Measurements from ENCODE around the gene SLC17A5. TPM values are rescaled to one million over a fixed set of nuclear protein-coding genes. Genes with fewer than 3 reads are reported as not detected.
A peak's percentile ranks its signal among the peaks of the same experiment; 100 is the strongest.
"Not testable (repeated sequence)": the region's sequence is repeated elsewhere in the genome, so short reads cannot be mapped to it uniquely, and the experiment has no call there.

SLC17A5 gene
- total RNA-seq, 1 donor from 2014 or later: 18.7 TPM

DNA sequence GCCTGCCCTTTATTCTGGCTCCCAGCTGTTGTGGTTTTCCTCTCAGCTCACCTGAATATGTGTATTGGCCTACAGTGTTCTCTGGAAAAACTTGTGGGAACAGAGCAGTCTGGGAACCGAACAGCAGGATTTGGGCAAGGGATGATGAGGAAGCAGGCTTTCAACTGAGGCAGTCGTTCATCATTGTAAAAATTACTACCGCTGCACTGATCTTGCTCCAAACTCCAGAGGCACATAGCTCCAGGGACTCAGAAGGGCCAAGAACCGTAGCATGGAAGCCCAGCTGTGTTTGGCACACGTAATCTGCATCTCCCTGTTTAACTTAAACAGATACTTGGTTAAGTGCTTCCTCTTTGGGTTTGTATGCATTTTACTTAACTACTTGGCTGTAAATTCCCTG, 84.7 kb downstream of the SLC17A5 start:
- no peak overlapping the region for H3K4me3 ChIP-seq (ENCODE audit: low read depth, low read length)
- H3K36me3 ChIP-seq (ENCODE audit: control insufficient read depth, insufficient read depth, low read length): no peaks in the 10 kb centered on the region
- DNase-seq (ENCODE audit: low read depth) (no peak), FAIRE-seq (no peak)
- H3K27me3 ChIP-seq (ENCODE audit: control insufficient read depth, insufficient read depth, low read length): no peaks in the 10 kb centered on the region
- TF ChIP-seq, protein P1, sequence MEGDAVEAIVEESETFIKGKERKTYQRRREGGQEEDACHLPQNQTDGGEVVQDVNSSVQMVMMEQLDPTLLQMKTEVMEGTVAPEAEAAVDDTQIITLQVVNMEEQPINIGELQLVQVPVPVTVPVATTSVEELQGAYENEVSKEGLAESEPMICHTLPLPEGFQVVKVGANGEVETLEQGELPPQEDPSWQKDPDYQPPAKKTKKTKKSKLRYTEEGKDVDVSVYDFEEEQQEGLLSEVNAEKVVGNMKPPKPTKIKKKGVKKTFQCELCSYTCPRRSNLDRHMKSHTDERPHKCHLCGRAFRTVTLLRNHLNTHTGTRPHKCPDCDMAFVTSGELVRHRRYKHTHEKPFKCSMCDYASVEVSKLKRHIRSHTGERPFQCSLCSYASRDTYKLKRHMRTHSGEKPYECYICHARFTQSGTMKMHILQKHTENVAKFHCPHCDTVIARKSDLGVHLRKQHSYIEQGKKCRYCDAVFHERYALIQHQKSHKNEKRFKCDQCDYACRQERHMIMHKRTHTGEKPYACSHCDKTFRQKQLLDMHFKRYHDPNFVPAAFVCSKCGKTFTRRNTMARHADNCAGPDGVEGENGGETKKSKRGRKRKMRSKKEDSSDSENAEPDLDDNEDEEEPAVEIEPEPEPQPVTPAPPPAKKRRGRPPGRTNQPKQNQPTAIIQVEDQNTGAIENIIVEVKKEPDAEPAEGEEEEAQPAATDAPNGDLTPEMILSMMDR (IDR thresholded peaks at IDR 0.05; ENCODE audit: insufficient read depth, low read length, severe bottlenecking): no peak

DNA sequence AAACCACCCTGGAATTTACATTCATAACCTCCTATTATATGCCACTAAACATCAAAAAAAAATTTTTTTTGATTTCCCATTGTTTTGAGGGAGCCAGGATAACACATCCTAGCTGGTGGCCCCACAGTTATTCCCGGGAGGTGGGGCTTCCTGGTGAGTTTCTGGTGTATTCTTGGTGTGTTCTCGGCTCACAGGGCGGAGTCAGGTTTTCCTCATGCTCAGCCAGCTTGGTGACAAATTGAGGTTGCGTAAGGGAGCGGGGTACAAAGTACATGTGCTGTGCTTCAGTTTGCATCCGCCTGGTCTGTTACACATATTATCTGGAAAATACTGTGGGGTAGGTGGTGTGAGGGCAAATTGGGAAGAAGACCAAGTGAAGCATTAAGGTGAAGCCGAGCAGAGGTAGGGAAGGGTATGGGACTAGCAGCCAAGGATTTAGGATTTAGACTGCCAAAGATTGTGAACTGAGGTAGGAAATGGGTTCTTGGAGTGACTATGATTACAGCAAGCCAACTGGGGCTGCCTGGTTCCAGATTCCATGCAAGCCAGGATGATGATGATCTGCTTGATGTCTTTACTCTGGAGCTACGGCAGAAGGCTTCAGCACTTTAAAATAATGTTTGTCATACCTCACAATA, 86.7 kb downstream of the SLC17A5 start:
- TF ChIP-seq, protein P1 (IDR thresholded peaks at IDR 0.05; ENCODE audit: insufficient read depth, low read length, severe bottlenecking): no peak
- Histone ChIP-seq H3K27me3 (ENCODE audit: control insufficient read depth, insufficient read depth, low read length) (no peaks in the 10 kb centered on the region), H3K4me3 (ENCODE audit: low read depth, low read length) (no peak overlapping the region), H3K36me3 (ENCODE audit: control insufficient read depth, insufficient read depth, low read length) (no peaks in the 10 kb centered on the region)
- FAIRE-seq (no peak), DNase-seq (ENCODE audit: low read depth) (peak; percentile 55)

DNA sequence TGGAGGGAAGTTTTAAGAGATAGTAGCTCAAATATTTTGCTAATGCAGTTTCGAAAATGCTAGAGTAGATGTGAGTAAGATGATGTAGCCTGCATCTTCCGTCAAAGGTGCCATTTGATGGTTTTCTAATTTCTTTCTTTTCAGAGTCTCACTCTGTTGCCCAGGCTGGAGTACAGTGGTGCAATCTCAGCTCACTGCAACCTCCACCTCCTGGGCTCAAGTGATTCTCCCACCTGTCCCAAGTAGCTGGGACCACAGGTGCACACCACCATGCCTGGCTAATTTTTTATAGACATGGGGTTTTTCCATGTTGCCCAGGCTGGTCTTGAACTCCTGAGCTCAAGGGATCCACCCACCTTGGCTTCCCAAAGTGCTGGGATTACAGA, 87.3 kb downstream of the SLC17A5 start:
- not testable (repeated sequence) for H3K36me3 ChIP-seq (ENCODE audit: control insufficient read depth, insufficient read depth, low read length); H3K4me3 ChIP-seq (ENCODE audit: low read depth, low read length); DNase-seq (ENCODE audit: low read depth); H3K27me3 ChIP-seq (ENCODE audit: control insufficient read depth, insufficient read depth, low read length); FAIRE-seq

DNA sequence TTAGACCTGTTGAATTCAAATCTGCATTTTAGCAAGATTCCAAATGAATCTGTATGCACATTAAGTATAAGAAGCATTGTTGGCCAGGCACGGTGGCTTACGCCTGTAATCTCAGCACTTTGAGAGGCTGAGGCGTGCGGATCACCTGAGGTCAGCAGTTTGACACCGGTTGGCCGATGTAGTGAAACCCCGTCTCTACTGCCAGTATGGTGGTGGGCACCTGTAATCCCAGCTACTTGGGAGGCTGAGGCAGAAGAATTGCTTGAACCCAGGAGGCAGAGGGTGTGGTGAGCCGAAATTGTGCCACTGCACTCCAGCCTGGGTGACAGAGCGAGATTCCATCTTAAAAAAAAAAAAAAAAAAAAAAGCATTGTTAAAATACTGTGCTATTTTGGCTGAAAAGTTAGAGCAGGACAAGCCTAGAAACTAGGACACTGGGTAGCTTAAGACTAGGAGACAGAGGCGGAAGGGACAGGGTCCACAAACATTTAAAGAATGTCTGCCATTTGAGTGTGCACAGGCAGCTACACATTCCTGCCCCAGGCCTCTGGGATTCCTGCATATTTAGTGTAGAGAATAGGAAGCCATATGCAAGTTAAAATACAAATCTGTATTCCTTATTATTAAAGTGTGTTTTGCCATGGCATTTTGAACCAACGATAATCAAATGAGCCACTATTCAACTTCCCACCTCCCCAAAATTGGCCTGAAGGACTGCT, 87.9 kb downstream of the SLC17A5 start:
- H3K27me3 ChIP-seq (ENCODE audit: control insufficient read depth, insufficient read depth, low read length): no peaks in the 10 kb centered on the region
- no peaks in the 10 kb centered on the region for H3K36me3 ChIP-seq (ENCODE audit: control insufficient read depth, insufficient read depth, low read length)
- FAIRE-seq: no peak
- TF ChIP-seq, protein P1 (IDR thresholded peaks at IDR 0.05; ENCODE audit: insufficient read depth, low read length, severe bottlenecking): no peak
- DNase-seq (ENCODE audit: low read depth): no peak
- no peak overlapping the region for H3K4me3 ChIP-seq (ENCODE audit: low read depth, low read length)

DNA sequence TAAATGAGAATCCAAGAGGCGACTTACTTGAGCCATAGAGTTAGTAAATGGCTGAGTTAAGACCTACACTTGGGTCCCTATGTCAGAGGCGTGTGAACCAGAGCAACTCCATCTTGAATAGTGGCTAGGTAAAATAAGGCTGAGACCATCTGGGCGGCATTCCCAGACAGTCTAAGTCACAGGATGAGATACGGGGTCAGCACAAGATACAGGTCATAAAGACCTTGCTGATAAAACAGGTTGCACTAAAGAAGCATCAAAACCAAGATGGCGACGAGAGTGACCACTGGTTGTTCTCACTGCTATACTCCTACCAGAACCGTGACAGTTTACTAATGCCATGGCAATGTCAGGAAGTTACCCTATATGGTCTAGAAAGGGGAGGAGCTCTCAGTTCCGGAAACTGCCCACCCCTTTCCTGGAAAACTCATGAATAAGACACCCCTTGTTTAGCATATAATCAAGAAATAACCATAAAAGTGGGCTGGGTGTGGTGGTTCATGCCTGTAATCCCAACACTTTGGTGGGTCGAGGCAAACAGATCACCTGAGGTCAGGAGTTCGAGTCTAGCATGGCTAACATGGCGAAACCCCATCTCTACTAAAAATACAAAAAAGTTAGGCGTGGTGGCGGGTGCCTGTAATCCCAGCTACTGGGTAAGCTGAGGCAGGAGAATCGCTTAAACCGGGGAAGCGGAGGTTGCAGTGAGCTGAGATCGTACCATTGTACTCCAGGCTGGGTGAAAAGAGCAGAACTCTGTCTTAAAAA, 89.0 kb downstream of the SLC17A5 start:
- H3K36me3 ChIP-seq (ENCODE audit: control insufficient read depth, insufficient read depth, low read length): no peaks in the 10 kb centered on the region
- no peaks in the 10 kb centered on the region for H3K27me3 ChIP-seq (ENCODE audit: control insufficient read depth, insufficient read depth, low read length)
- TF ChIP-seq, protein P1 (IDR thresholded peaks at IDR 0.05; ENCODE audit: insufficient read depth, low read length, severe bottlenecking): no peak
- FAIRE-seq (no peak), DNase-seq (ENCODE audit: low read depth) (no peak)
- no peak overlapping the region for H3K4me3 ChIP-seq (ENCODE audit: low read depth, low read length)

DNA sequence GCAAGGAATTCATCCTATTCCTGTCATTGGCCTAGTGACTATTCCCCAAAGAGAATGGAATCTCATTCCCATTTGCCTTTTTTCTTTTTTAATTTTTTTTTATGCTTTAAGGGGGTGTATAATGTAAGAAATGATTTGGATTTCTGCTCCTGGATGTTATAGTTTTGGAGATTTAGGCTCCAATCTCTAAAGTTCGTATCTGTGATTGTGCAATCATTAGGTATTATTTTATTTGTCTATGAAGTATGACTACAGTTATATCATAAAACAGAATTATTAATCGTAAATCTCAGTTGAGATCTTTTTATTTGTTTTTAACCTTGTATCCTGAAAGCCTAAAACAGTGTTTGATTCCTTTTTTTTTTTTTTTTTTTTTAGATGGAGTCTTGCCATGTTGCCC, 91.2 kb downstream of the SLC17A5 start:
- H3K27me3 ChIP-seq (ENCODE audit: control insufficient read depth, insufficient read depth, low read length): no peaks in the 10 kb centered on the region
- TF ChIP-seq, protein P1 (IDR thresholded peaks at IDR 0.05; ENCODE audit: insufficient read depth, low read length, severe bottlenecking): no peak
- no peaks in the 10 kb centered on the region for H3K36me3 ChIP-seq (ENCODE audit: control insufficient read depth, insufficient read depth, low read length)
- no peak for DNase-seq (ENCODE audit: low read depth)
- no peak overlapping the region for H3K4me3 ChIP-seq (ENCODE audit: low read depth, low read length)
- FAIRE-seq: no peak

All from bronchial epithelial cell (primary cell).